Loucy (cell line): ENCODE results near the gene HOXD4.

ENCODE experiments used
- H2AFZ ChIP-seq: fragments of 200-600 bp; sonication (generic); 2 replicates; pipeline ENCODE4 v1.6.0; 2016; ENCODE audit warnings: antibody characterized with exemption, mild to moderate bottlenecking, low read length, moderate library complexity
- H3F3A ChIP-seq: fragments of 200-600 bp; 2 replicates; pipeline ENCODE4 v1.6.0; 2016; ENCODE audit warnings: antibody characterized with exemption, low read depth, mild to moderate bottlenecking
- H3K27me3 ChIP-seq: fragments of 200-600 bp; sonication (generic); 2 replicates; pipeline ENCODE4 v1.6.1; 2014; ENCODE audit warnings: low read length, mild to moderate bottlenecking; ENCODE audit not compliant: insufficient read depth, poor library complexity, severe bottlenecking
- H3K36me3 ChIP-seq: fragments of 200-600 bp; sonication (generic); 2 replicates; pipeline ENCODE4 v1.6.1; 2016; ENCODE audit warnings: low read length; ENCODE audit not compliant: insufficient read depth
- H3K4me1 ChIP-seq: fragments of 200-600 bp; sonication (generic); 2 replicates; pipeline ENCODE4 v1.5.1; 2014; ENCODE audit warnings: low read length, mild to moderate bottlenecking; ENCODE audit not compliant: insufficient read depth, poor library complexity, severe bottlenecking
- H3K4me2 ChIP-seq: fragments of 200-600 bp; sonication (generic); 2 replicates; pipeline ENCODE4 v1.6.0; 2014; ENCODE audit warnings: antibody characterized with exemption, low read length, low read depth, mild to moderate bottlenecking; ENCODE audit not compliant: poor library complexity, severe bottlenecking
- H3K4me3 ChIP-seq: fragments of 200-600 bp; sonication (generic); 2 replicates; pipeline ENCODE4 v1.5.1; 2014; ENCODE audit warnings: low read length, mild to moderate bottlenecking, mixed read lengths; ENCODE audit not compliant: poor library complexity, severe bottlenecking
- H3K79me2 ChIP-seq: fragments of 200-600 bp; sonication (generic); 2 replicates; pipeline ENCODE4 v1.6.1; 2014; ENCODE audit warnings: low read length; ENCODE audit not compliant: insufficient read depth
- H3K9ac ChIP-seq: fragments of 200-600 bp; sonication (generic); 2 replicates; pipeline ENCODE4 v1.6.0; 2014; ENCODE audit warnings: mild to moderate bottlenecking, low read depth, low read length, moderate library complexity; ENCODE audit not compliant: poor library complexity, severe bottlenecking
- H3K9me2 ChIP-seq: fragments of 200-600 bp; sonication (generic); replicated peaks from 2 replicates; pipeline ENCODE4 v1.6.1; 2016; ENCODE audit warnings: low read depth, low read length, mixed read lengths
- H3K9me3 ChIP-seq: fragments of 200-600 bp; sonication (generic); 2 replicates; pipeline ENCODE4 v1.6.1; 2014; ENCODE audit warnings: mild to moderate bottlenecking, antibody characterized with exemption, low read length, low read depth; ENCODE audit not compliant: insufficient read depth
- H4K20me1 ChIP-seq: fragments of 200-600 bp; sonication (generic); 2 replicates; pipeline ENCODE4 v1.6.0; 2014; ENCODE audit warnings: antibody characterized with exemption, low read length, mild to moderate bottlenecking; ENCODE audit not compliant: insufficient read depth, poor library complexity, severe bottlenecking
- CTCF ChIP-seq: fragments of 200-600 bp; sonication (generic); conservative IDR thresholded peaks from 2 replicates; pipeline ENCODE4 v1.5.1; 2014; ENCODE audit warnings: mild to moderate bottlenecking, antibody characterized with exemption, low read length
- EZH2phosphoT487 ChIP-seq: fragments of 200-600 bp; IDR thresholded peaks from 2 replicates; pipeline ENCODE4 v1.6.1; 2018; ENCODE audit warnings: antibody characterized with exemption, mild to moderate bottlenecking, moderate library complexity, borderline replicate concordance

Gene HOXD4

GRCh38 chr2:176202491-176202890, 51.1 kb downstream of the HOXD4 start:
- Histone ChIP-seq H2AFZ (no peak overlapping the region), H3K9ac (no peak overlapping the region), H3K4me2 (no peak overlapping the region), H3K9me3 (no peaks in the 10 kb centered on the region), H3K4me1 (no peaks in the 10 kb centered on the region), H3K36me3 (no peaks in the 10 kb centered on the region), H3K4me3 (no peak overlapping the region), H3K79me2 (no peaks in the 10 kb centered on the region), H3K9me2 (no peaks in the 10 kb centered on the region), H3F3A (no peaks in the 10 kb centered on the region), H4K20me1 (no peaks in the 10 kb centered on the region), H3K27me3 (no peaks in the 10 kb centered on the region)
- TF ChIP-seq CTCF: no peak
- no peak for TF ChIP-seq EZH2phosphoT487
